Upper lobe of left lung (tissue), 4 donors: Measurements from ENCODE around the gene PCSK6.

Experiments
- EP300 ChIP-seq, 4 donors: sonication (generic); formaldehyde crosslinking; IDR thresholded peaks; one replicate each; pipeline ENCODE4 v1.5.1; 2017; ENCODE audit warnings: antibody characterized with exemption in 4 of 4, control low read depth in 2 of 4
- POLR2A ChIP-seq, 4 donors: fragments of 450-650 bp; IDR thresholded peaks; one replicate each; pipeline ENCODE4 v1.5.1; 2016 to 2017; ENCODE audit warnings: antibody characterized with exemption in 4 of 4, mild to moderate bottlenecking in 2 of 4
- TF ChIP-seq, protein P1 (sequence below), 6 experiments: fragments of 450-650 bp in 4 of 6; fragments of 200-600 bp in 2 of 6; sonication (generic) in 2 of 6; IDR thresholded peaks; one replicate each; pipeline ENCODE4 v1.5.1; 2016 to 2019; ENCODE audit warnings: antibody characterized with exemption in 6 of 6

DNA sequence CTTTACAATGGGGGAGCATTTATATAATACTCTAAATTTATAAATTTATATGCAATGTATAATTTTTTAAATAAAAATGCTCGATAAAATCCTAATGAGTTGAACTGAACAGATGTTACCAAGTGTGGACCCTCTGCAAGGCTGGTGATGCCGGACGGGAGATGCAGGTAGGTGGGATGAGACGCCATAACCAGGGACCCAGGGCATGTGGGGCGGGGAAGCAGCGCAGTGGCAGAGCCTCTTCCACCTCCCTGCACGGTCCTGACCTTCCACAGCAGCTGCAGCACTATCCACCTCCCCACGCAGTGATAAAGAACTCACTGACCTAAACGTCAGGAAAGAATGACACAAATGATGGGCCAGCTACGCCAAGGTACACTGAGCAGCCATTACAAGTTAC lies 12.8 kb downstream of the PCSK6 start:
- TF ChIP-seq, protein P1, sequence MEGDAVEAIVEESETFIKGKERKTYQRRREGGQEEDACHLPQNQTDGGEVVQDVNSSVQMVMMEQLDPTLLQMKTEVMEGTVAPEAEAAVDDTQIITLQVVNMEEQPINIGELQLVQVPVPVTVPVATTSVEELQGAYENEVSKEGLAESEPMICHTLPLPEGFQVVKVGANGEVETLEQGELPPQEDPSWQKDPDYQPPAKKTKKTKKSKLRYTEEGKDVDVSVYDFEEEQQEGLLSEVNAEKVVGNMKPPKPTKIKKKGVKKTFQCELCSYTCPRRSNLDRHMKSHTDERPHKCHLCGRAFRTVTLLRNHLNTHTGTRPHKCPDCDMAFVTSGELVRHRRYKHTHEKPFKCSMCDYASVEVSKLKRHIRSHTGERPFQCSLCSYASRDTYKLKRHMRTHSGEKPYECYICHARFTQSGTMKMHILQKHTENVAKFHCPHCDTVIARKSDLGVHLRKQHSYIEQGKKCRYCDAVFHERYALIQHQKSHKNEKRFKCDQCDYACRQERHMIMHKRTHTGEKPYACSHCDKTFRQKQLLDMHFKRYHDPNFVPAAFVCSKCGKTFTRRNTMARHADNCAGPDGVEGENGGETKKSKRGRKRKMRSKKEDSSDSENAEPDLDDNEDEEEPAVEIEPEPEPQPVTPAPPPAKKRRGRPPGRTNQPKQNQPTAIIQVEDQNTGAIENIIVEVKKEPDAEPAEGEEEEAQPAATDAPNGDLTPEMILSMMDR (IDR thresholded peaks at IDR 0.05): no peak
- TF ChIP-seq POLR2A (IDR thresholded peaks at IDR 0.05) (no peak), EP300 (IDR thresholded peaks at IDR 0.05) (no peak)
